ENCODE measurements around the gene ABHD8.

- TF ChIP-seq POLR2AphosphoS5 (IDR thresholded peaks at IDR 0.05; ENCODE audit: low read depth): 0 out of 2 replicates have a peak, but pooled peaks have one; percentile 20
- no peak for TF ChIP-seq EZH2 (IDR thresholded peaks at IDR 0.05; ENCODE audit: low read depth, unreplicated experiment)
- no peak for TF ChIP-seq CTCF (conservative IDR thresholded peaks at IDR 0.05; ENCODE audit: low read depth in 2 of 2)
- no peak for TF ChIP-seq ZNF114 (CRISPR knock-in tag; IDR thresholded peaks at IDR 0.05)
- TF ChIP-seq STAT1 (IDR thresholded peaks at IDR 0.05; ENCODE audit: unreplicated experiment): no peak
These were observed 9.0 kb downstream of the ABHD8 start for GRCh38 chr19:17294051-17294891.
